Endothelial cell of umbilical vein (primary cell): ENCODE results near the gene POLR2L. TPM values are rescaled to one million over a fixed set of nuclear protein-coding genes. Genes with fewer than 3 reads are reported as not detected.

Experiments used
- BruUV-seq: library from RNA; stranded (reverse); fragments of 400-500 nt; replicated peaks from 2 replicates; lab custom pipeline; 2021; lab: Mats Ljungman, UMichigan
- CTCF ChIA-PET: fragments of 300-600, 350-600 bp; sonication (Branson Sonifier 250); formaldehyde crosslinking; loops from one replicate; lab custom pipeline; 2021; ENCODE audit warnings: antibody characterized with exemption, inconsistent platforms; lab: Charles Lee
- POLR2A ChIA-PET: fragments of 300-600, 350-600 bp; sonication (Branson Sonifier 250); formaldehyde crosslinking; loops from one replicate; lab custom pipeline; 2021; ENCODE audit warnings: antibody characterized with exemption, inconsistent platforms; lab: Charles Lee
- DNase-seq: peaks from one replicate; pipeline ENCODE4 v3.0.0-alpha.2; 2011; ENCODE audit warnings: low read depth, low spot score
- FAIRE-seq: peaks from 2 replicates; lab custom pipeline; 2011; peaks lifted over from hg19 to GRCh38; lab: Jason Lieb, UNC
- H2AFZ ChIP-seq: 2 replicates; pipeline ENCODE4 v1.6.0; 2012; ENCODE audit warnings: low read depth, low read length, control low read depth, inconsistent platforms
- H3K27ac ChIP-seq: 2 replicates; pipeline ENCODE4 v1.5.1; 2011; ENCODE audit warnings: low read depth, mild to moderate bottlenecking, control low read depth, low read length, moderate library complexity; ENCODE audit not compliant: insufficient read depth
- H3K27me3 ChIP-seq, 2 experiments: 2 replicates each; pipeline versions ENCODE4 v1.6.0 to v1.6.1; 2011; ENCODE audit warnings: low read length in 2 of 2, mixed read lengths in 1 of 2; ENCODE audit not compliant: control insufficient read depth in 2 of 2, insufficient read depth in 2 of 2
- H3K36me3 ChIP-seq, 2 experiments: 2 replicates in 1 of 2; 3 replicates in 1 of 2; pipeline ENCODE4 v1.5.1; 2011; ENCODE audit warnings: low read length in 2 of 2, mild to moderate bottlenecking in 1 of 2, moderate library complexity in 1 of 2; ENCODE audit not compliant: control insufficient read depth in 2 of 2, insufficient read depth in 2 of 2; ENCODE audit errors: extremely low read depth in 1 of 2
- H3K4me1 ChIP-seq: 3 replicates; pipeline ENCODE4 v1.5.1; 2011; ENCODE audit warnings: mild to moderate bottlenecking, low read length; ENCODE audit not compliant: control insufficient read depth, insufficient read depth; ENCODE audit errors: extremely low read depth
- H3K4me2 ChIP-seq: 2 replicates; pipeline ENCODE4 v1.6.1; 2011; ENCODE audit warnings: low read length, control low read depth, mixed read lengths; ENCODE audit not compliant: insufficient read depth
- H3K4me3 ChIP-seq, 3 experiments: fragments of 200-600 bp in 1 of 3; sonication (generic), shearing (Covaris generic) in 1 of 3; replicated peaks in 1 of 3; 2 replicates each; pipeline ENCODE4 v1.5.1; 2011 to 2016; ENCODE audit warnings: control low read depth in 3 of 3, low read length in 3 of 3, mild to moderate bottlenecking in 2 of 3, inconsistent platforms in 1 of 3, low read depth in 1 of 3, moderate library complexity in 1 of 3; ENCODE audit not compliant: insufficient read depth in 1 of 3
- H3K79me2 ChIP-seq: 2 replicates; pipeline ENCODE4 v1.6.0; 2012; ENCODE audit warnings: low read length, inconsistent platforms; ENCODE audit not compliant: control insufficient read depth, insufficient read depth
- H3K9ac ChIP-seq: replicated peaks from 2 replicates; pipeline ENCODE3; 2011; ENCODE audit warnings: low read length, control low read depth; ENCODE audit not compliant: insufficient read depth; ENCODE audit errors: extremely low read depth
- H3K9me1 ChIP-seq: replicated peaks from 3 replicates; pipeline ENCODE4 v1.6.0; 2011; ENCODE audit warnings: mild to moderate bottlenecking, low read length; ENCODE audit not compliant: control insufficient read depth, insufficient read depth; ENCODE audit errors: extremely low read depth
- H3K9me3 ChIP-seq: replicated peaks from 2 replicates; pipeline ENCODE4 v1.5.1; 2012; ENCODE audit warnings: low read length, inconsistent platforms; ENCODE audit not compliant: control insufficient read depth, insufficient read depth
- H4K20me1 ChIP-seq: replicated peaks from 2 replicates; pipeline ENCODE3; 2011; ENCODE audit warnings: mild to moderate bottlenecking, low read length; ENCODE audit not compliant: control insufficient read depth, insufficient read depth; ENCODE audit errors: extremely low read depth
- EZH2 ChIP-seq: IDR thresholded peaks from 2 replicates; pipeline ENCODE4 v1.6.1; 2012; ENCODE audit warnings: borderline replicate concordance, low read depth, mild to moderate bottlenecking, moderate library complexity, low read length, inconsistent platforms; ENCODE audit not compliant: severe bottlenecking
- FOS ChIP-seq: IDR thresholded peaks from 2 replicates; pipeline ENCODE4 v1.6.1; 2011; ENCODE audit warnings: mild to moderate bottlenecking, low read length, moderate library complexity, borderline replicate concordance; ENCODE audit not compliant: insufficient read depth
- GATA2 ChIP-seq: IDR thresholded peaks from 2 replicates; pipeline ENCODE4 v1.7.0; 2011; ENCODE audit warnings: low read depth, mild to moderate bottlenecking, moderate library complexity, mixed read lengths, low read length; ENCODE audit not compliant: insufficient read length, insufficient read depth
- JUN ChIP-seq: IDR thresholded peaks from 2 replicates; pipeline ENCODE4 v1.6.1; 2011; ENCODE audit warnings: borderline replicate concordance, low read depth; ENCODE audit not compliant: insufficient read length, insufficient read depth
- MAX ChIP-seq: IDR thresholded peaks from 2 replicates; pipeline ENCODE4 v1.6.1; 2011; ENCODE audit not compliant: insufficient read depth, insufficient read length
- MYC ChIP-seq: IDR thresholded peaks from one replicate; pipeline ENCODE4 v1.6.1; 2011; ENCODE audit warnings: mild to moderate bottlenecking, low read depth, low read length
- POLR2A ChIP-seq: IDR thresholded peaks from 2 replicates; pipeline ENCODE4 v1.6.1; 2012; ENCODE audit warnings: low read depth, mild to moderate bottlenecking, control low read depth, low read length
- POLR2AphosphoS5 ChIP-seq: IDR thresholded peaks from 2 replicates; pipeline ENCODE4 v1.6.1; 2012; ENCODE audit warnings: low read depth, mild to moderate bottlenecking, control low read depth, low read length, moderate library complexity; ENCODE audit not compliant: insufficient read depth
- dilution Hi-C: fragments of 300-500 bp; cut with MboI; formaldehyde crosslinking; loops from one replicate; pipeline ENCODE4 v1.15.0; 2019; ENCODE audit warnings: low sequenced_read_pairs; ENCODE audit not compliant: extremely low pct_ligation_motif_present
- intact Hi-C: fragments of 100-400 bp; cut with micrococcal nuclease; formaldehyde crosslinking; loops from one replicate; pipeline ENCODE4 v1.10.0; 2022
- polyA plus RNA-seq, 4 experiments: library from polyadenylated mRNA; depleted of rRNA in 3 of 4; stranded (reverse) in 3 of 4; unstranded in 1 of 4; fragments of >200 nt; gene quantifications; 2 replicates each; pipeline versions ENCODE4 v1.2.1 to v1.2.3, GENCODE V29; 2011 to 2012; ENCODE audit warnings: missing spikeins in 1 of 4
- total RNA-seq: library from RNA; stranded (reverse); gene quantifications from 2 replicates; pipeline ENCODE4 v1.2.3, GENCODE V29; 2021
- TF ChIP-seq, protein P1 (sequence below), 2 donors: IDR thresholded peaks; 1 replicate in 1 of 2; 2 replicates in 1 of 2; pipeline ENCODE4 v1.5.1; 2011; ENCODE audit warnings: low read length in 2 of 2, mild to moderate bottlenecking in 2 of 2, moderate library complexity in 2 of 2, control low read depth in 1 of 2, inconsistent platforms in 1 of 2, low read depth in 1 of 2; ENCODE audit not compliant: insufficient read depth in 1 of 2; ENCODE audit errors: extremely low read depth in 1 of 2

The POLR2L gene
- total and polyA plus RNA-seq, 2 donors (not counting 3 experiments of a cell fraction or from before 2014, with no cell fraction given): 146 to 259 TPM

DNA sequence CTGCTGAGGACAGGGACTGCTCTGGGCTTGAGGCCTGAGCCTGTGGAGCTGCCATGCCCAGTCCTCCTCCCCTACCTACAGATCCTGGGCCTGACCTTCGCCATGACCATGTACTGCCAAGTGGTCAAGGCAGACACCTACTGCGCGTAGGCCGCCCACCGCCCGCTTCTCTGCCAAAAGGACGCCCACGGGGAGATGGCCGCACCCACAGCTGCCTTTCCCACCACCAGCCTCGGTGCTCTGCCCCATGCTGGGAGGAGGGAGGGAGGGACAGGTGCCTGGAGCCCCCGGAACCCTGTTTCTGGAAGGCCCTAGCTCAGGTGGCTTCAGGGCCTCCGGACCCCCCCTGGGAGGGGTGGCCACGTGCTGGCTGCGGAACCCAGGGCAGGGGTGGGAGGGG, 24.2 kb upstream of the POLR2L start:
- no peak for FAIRE-seq
- Histone ChIP-seq H3K4me3 (no peak overlapping the region), H2AFZ (no peak overlapping the region), H3K9me1 (no peaks in the 10 kb centered on the region), H3K36me3 (peaks cover 0 to 11% of the 10 kb centered on the region in 2 experiments), H3K9me3 (no peaks in the 10 kb centered on the region), H3K79me2 (no peaks in the 10 kb centered on the region), H3K4me2 (no peak overlapping the region), H3K9ac (no peak overlapping the region), H3K27me3 (no peaks in the 10 kb centered on the region), H3K27ac (no peak overlapping the region), H4K20me1 (no peaks in the 10 kb centered on the region), H3K4me1 (no peaks in the 10 kb centered on the region)
- BruUV-seq: TSS peak; percentile 21
- POLR2A ChIA-PET: no interaction called here
- CTCF ChIA-PET: interaction anchor here (1.0 to 1.9 kb wide), 2 partner anchors 18 kb away, joined by 3 to 4 read pairs; no protein-coding TSS in a partner anchor
- DNase-seq: no peak
- dilution Hi-C loops (no loop called here), intact Hi-C loops (no loop called here)
- no peak for TF ChIP-seq MAX
- no peak for TF ChIP-seq MYC
- TF ChIP-seq, protein P1, sequence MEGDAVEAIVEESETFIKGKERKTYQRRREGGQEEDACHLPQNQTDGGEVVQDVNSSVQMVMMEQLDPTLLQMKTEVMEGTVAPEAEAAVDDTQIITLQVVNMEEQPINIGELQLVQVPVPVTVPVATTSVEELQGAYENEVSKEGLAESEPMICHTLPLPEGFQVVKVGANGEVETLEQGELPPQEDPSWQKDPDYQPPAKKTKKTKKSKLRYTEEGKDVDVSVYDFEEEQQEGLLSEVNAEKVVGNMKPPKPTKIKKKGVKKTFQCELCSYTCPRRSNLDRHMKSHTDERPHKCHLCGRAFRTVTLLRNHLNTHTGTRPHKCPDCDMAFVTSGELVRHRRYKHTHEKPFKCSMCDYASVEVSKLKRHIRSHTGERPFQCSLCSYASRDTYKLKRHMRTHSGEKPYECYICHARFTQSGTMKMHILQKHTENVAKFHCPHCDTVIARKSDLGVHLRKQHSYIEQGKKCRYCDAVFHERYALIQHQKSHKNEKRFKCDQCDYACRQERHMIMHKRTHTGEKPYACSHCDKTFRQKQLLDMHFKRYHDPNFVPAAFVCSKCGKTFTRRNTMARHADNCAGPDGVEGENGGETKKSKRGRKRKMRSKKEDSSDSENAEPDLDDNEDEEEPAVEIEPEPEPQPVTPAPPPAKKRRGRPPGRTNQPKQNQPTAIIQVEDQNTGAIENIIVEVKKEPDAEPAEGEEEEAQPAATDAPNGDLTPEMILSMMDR (IDR thresholded peaks at IDR 0.05; ENCODE audit: extremely low read depth in 1 of 2, insufficient read depth in 1 of 2, low read depth in 1 of 2, low read length in 2 of 2): no peak
- TF ChIP-seq POLR2AphosphoS5: no peak
- TF ChIP-seq JUN: no peak
- no peak for TF ChIP-seq GATA2
- TF ChIP-seq POLR2A: no peak
- no peak for TF ChIP-seq EZH2
- no peak for TF ChIP-seq FOS
